SK-N-SH (cell line): ENCODE data around the gene ARHGEF28. TPM values are rescaled to one million over a fixed set of nuclear protein-coding genes. Genes with fewer than 3 reads are reported as not detected.

ENCODE experiments used
- CTCF ChIA-PET: fragments of 300-600, 350-600 bp; formaldehyde crosslinking; extraction: SDS; loops from one replicate; lab custom pipeline; 2021; lab: Yijun Ruan, JAX
- POLR2A ChIA-PET: fragments of 350-600 bp; sonication (Branson Sonifier 250); formaldehyde crosslinking; extraction: SDS; loops from one replicate; lab custom pipeline; 2020; ENCODE audit warnings: antibody characterized with exemption, inconsistent platforms; lab: Yijun Ruan, JAX
- DNase-seq: peaks from one replicate; pipeline ENCODE4 v3.0.0; 2012
- H2AFZ ChIP-seq: fragments of 200-600 bp; sonication (generic); 2 replicates; pipeline ENCODE4 v1.8.1; 2016; ENCODE audit warnings: antibody characterized with exemption, mild to moderate bottlenecking, low read depth
- H3F3A ChIP-seq: fragments of 200-600 bp; sonication (generic); replicated peaks from 2 replicates; pipeline ENCODE3; 2016; ENCODE audit warnings: antibody characterized with exemption, mild to moderate bottlenecking; ENCODE audit not compliant: insufficient read depth
- H3K27ac ChIP-seq, 2 experiments: fragments of 200-500 bp in 1 of 2; fragments of 200-600 bp in 1 of 2; sonication (Bioruptor generic) in 1 of 2; sonication (generic), shearing (Covaris generic) in 1 of 2; 2 replicates each; pipeline versions ENCODE4 v1.5.1 to v1.6.1; 2014 to 2016; ENCODE audit warnings: low read depth in 2 of 2, inconsistent platforms in 1 of 2, low read length in 1 of 2, mild to moderate bottlenecking in 1 of 2, mixed read lengths in 1 of 2
- H3K27me3 ChIP-seq: fragments of 200-600 bp; sonication (generic), shearing (Covaris generic); 2 replicates; pipeline ENCODE4 v1.6.1; 2016; ENCODE audit warnings: mixed run types; ENCODE audit not compliant: insufficient read depth
- H3K36me3 ChIP-seq, 2 experiments: fragments of 200-500 bp in 1 of 2; fragments of 200-600 bp in 1 of 2; sonication (Bioruptor generic) in 1 of 2; sonication (generic) in 1 of 2; replicated peaks in 1 of 2; 2 replicates each; pipeline versions ENCODE3 to v1.5.1; 2014 to 2016; ENCODE audit warnings: low read length in 1 of 2, mild to moderate bottlenecking in 1 of 2; ENCODE audit not compliant: insufficient read depth in 2 of 2, control insufficient read depth in 1 of 2
- H3K4me1 ChIP-seq, 2 experiments: fragments of 200-500 bp in 1 of 2; fragments of 200-600 bp in 1 of 2; sonication (Bioruptor generic) in 1 of 2; sonication (generic), shearing (Covaris generic) in 1 of 2; 2 replicates each; pipeline versions ENCODE4 v1.5.1 to v1.6.1; 2014 to 2016; ENCODE audit warnings: low read depth in 1 of 2, low read length in 1 of 2, mixed run types in 1 of 2; ENCODE audit not compliant: insufficient read depth in 2 of 2, control insufficient read depth in 1 of 2
- H3K4me2 ChIP-seq: fragments of 200-600 bp; sonication (generic), shearing (Covaris generic); 2 replicates; pipeline ENCODE4 v1.6.1; 2017; ENCODE audit warnings: mixed run types
- H3K4me3 ChIP-seq, 2 experiments: fragments of 200-500 bp in 1 of 2; fragments of 200-600 bp in 1 of 2; sonication (Bioruptor generic) in 1 of 2; sonication (generic), shearing (Covaris generic) in 1 of 2; 2 replicates each; pipeline versions ENCODE4 v1.5.1 to v1.8.1; 2014 to 2016; ENCODE audit warnings: low read depth in 2 of 2, inconsistent platforms in 1 of 2, low read length in 1 of 2, mild to moderate bottlenecking in 1 of 2, mixed read lengths in 1 of 2, moderate library complexity in 1 of 2
- H3K79me2 ChIP-seq: fragments of 200-600 bp; sonication (generic); 2 replicates; pipeline ENCODE4 v1.8.1; 2017; ENCODE audit warnings: mild to moderate bottlenecking; ENCODE audit not compliant: insufficient read depth
- H3K9ac ChIP-seq: fragments of 200-600 bp; sonication (generic); 2 replicates; pipeline ENCODE4 v1.6.1; 2017; ENCODE audit warnings: mixed run types
- H3K9me2 ChIP-seq: fragments of 200-600 bp; sonication (generic); 2 replicates; pipeline ENCODE4 v1.6.1; 2017; ENCODE audit warnings: mixed run types
- H3K9me3 ChIP-seq: fragments of 200-600 bp; sonication (generic); 2 replicates; pipeline ENCODE4 v1.6.1; 2017; ENCODE audit warnings: mixed run types, mild to moderate bottlenecking, moderate library complexity
- H4K20me1 ChIP-seq: fragments of 200-600 bp; sonication (generic); 2 replicates; pipeline ENCODE4 v1.6.1; 2017; ENCODE audit warnings: mild to moderate bottlenecking, mixed run types; ENCODE audit not compliant: insufficient read depth
- CHD2 ChIP-seq: fragments of 150-350 bp; IDR thresholded peaks from 2 replicates; pipeline ENCODE4 v1.6.1; 2018; ENCODE audit warnings: low read length; ENCODE audit not compliant: partially characterized antibody
- ELF1 ChIP-seq: IDR thresholded peaks from 2 replicates; pipeline ENCODE4 v1.4.0; 2012
- EZH2phosphoT487 ChIP-seq: fragments of 200-600 bp; sonication (generic); IDR thresholded peaks from 2 replicates; pipeline ENCODE4 v1.6.1; 2017; ENCODE audit warnings: low read depth, mixed run types, mild to moderate bottlenecking, antibody characterized with exemption, moderate library complexity, borderline replicate concordance
- FOSL2 ChIP-seq: IDR thresholded peaks from 2 replicates; pipeline ENCODE4 v1.4.0; 2012; ENCODE audit warnings: low read depth, mild to moderate bottlenecking, moderate library complexity, borderline replicate concordance
- FOXM1 ChIP-seq: IDR thresholded peaks from 2 replicates; pipeline ENCODE4 v1.4.0; 2012; ENCODE audit warnings: low read depth, mild to moderate bottlenecking
- GABPA ChIP-seq: IDR thresholded peaks from 2 replicates; pipeline ENCODE4 v1.4.0; 2012; ENCODE audit warnings: low read depth, mild to moderate bottlenecking
- MEF2A ChIP-seq: IDR thresholded peaks from 2 replicates; pipeline ENCODE4 v1.4.0; 2012; ENCODE audit warnings: low read depth, borderline replicate concordance
- NFIC ChIP-seq: IDR thresholded peaks from 2 replicates; pipeline ENCODE4 v1.4.0; 2012; ENCODE audit warnings: borderline replicate concordance
- NRF1 ChIP-seq: IDR thresholded peaks from 2 replicates; pipeline ENCODE4 v1.6.1; 2012; ENCODE audit warnings: low read depth, mild to moderate bottlenecking, low read length
- POLR2AphosphoS5 ChIP-seq: IDR thresholded peaks from 2 replicates; pipeline ENCODE4 v1.6.1; 2012; ENCODE audit warnings: low read depth, low read length
- RAD21 ChIP-seq: IDR thresholded peaks from 2 replicates; pipeline ENCODE4 v1.6.1; 2012; ENCODE audit warnings: mild to moderate bottlenecking, low read length
- RCOR1 ChIP-seq: fragments of 150-350 bp; IDR thresholded peaks from 2 replicates; pipeline ENCODE4 v1.6.1; 2017; ENCODE audit warnings: antibody characterized with exemption, low read length
- RFX5 ChIP-seq: IDR thresholded peaks from 2 replicates; pipeline ENCODE4 v1.6.1; 2012; ENCODE audit warnings: mild to moderate bottlenecking, improper control_type of control experiment, low read length
- RXRA ChIP-seq: IDR thresholded peaks from 2 replicates; pipeline ENCODE4 v1.4.0; 2012; ENCODE audit warnings: low read depth, mild to moderate bottlenecking, borderline replicate concordance
- TAF1 ChIP-seq: IDR thresholded peaks from 2 replicates; pipeline ENCODE4 v1.6.1; 2012; ENCODE audit warnings: low read depth, mild to moderate bottlenecking, low read length, moderate library complexity, borderline replicate concordance
- TCF12 ChIP-seq: IDR thresholded peaks from 2 replicates; pipeline ENCODE4 v1.4.0; 2012
- TEAD4 ChIP-seq: IDR thresholded peaks from 2 replicates; pipeline ENCODE4 v1.4.0; 2012; ENCODE audit warnings: mild to moderate bottlenecking, borderline replicate concordance; ENCODE audit not compliant: insufficient read depth
- WGBS: methylation state at CpG from one replicate; pipeline ENCODE4 v1.1.6; 2017; ENCODE audit warnings: low lambda C conversion rate; 5-methylcytosine and 5-hydroxymethylcytosine counted together
- polyA plus RNA-seq, 3 experiments: library from polyadenylated mRNA; depleted of rRNA; stranded (reverse); fragments of >200 nt; gene quantifications; 2 replicates each; pipeline ENCODE4 v1.2.3, GENCODE V29; 2012
- TF ChIP-seq, protein P1 (sequence below): IDR thresholded peaks from 2 replicates; pipeline ENCODE4; 2012
- TF ChIP-seq, protein P2 (sequence below): fragments of 150-350 bp; IDR thresholded peaks from 2 replicates; pipeline ENCODE4 v1.6.1; 2017; ENCODE audit warnings: antibody characterized with exemption, low read length, low read depth, borderline replicate concordance
- TF ChIP-seq, protein P3 (sequence below): IDR thresholded peaks from 2 replicates; pipeline ENCODE4 v1.4.0; 2012; ENCODE audit warnings: low read depth, borderline replicate concordance
- TF ChIP-seq, protein P4 (sequence below): IDR thresholded peaks from 2 replicates; pipeline ENCODE4 v1.4.0; 2012; ENCODE audit warnings: low read depth
- TF ChIP-seq, protein P5 (sequence below): fragments of 150-350 bp; IDR thresholded peaks from 2 replicates; pipeline ENCODE4 v1.6.1; 2016; ENCODE audit warnings: mild to moderate bottlenecking, low read depth, low read length

Gene ARHGEF28
- polyA plus RNA-seq, 1 of the 3 experiments (the other 2 are of a cell fraction): 4.2 TPM

DNA sequence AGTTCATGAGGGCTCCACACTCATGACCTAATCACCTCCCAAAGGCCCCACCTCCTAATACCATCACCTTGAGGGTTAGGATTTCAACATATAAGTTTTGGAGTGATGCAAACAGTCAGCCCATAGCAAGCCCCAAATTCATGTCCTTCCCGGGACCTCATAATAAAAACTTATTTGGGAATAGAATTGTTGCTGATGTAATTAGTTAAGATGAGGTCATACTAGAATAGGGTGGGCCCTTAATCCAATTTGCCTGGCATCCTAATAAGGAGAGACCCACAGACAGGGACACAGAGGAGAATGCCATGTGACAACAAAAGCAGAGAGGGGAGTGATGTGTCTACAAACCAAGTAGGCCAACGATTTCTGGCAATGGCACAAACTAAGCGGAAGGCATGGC is 347.1 kb downstream of the ARHGEF28 start:
- H3K27me3 ChIP-seq: no peaks in the 10 kb centered on the region
- no peak overlapping the region for H3K9ac ChIP-seq
- H3K4me1 ChIP-seq: peaks cover 0 to 6% of the 10 kb centered on the region in 2 experiments; a peak in 1 of 4 replicates
- no peaks in the 10 kb centered on the region for H3K79me2 ChIP-seq
- DNase-seq: no peak
- H3K36me3 ChIP-seq: no peaks in the 10 kb centered on the region
- POLR2A ChIA-PET: no interaction called here
- 91% methylated on average over 3 of the region's 3 CpGs for WGBS
- H2AFZ ChIP-seq: no peak overlapping the region
- CTCF ChIA-PET: interaction anchor here (1.1 kb wide), 1 partner anchor 9 kb away, joined by 3 read pairs; no protein-coding TSS in a partner anchor
- no peaks in the 10 kb centered on the region for H3F3A ChIP-seq
- H4K20me1 ChIP-seq: no peaks in the 10 kb centered on the region
- H3K27ac ChIP-seq: no peak overlapping the region
- no peaks in the 10 kb centered on the region for H3K9me2 ChIP-seq
- TF ChIP-seq, protein P1, sequence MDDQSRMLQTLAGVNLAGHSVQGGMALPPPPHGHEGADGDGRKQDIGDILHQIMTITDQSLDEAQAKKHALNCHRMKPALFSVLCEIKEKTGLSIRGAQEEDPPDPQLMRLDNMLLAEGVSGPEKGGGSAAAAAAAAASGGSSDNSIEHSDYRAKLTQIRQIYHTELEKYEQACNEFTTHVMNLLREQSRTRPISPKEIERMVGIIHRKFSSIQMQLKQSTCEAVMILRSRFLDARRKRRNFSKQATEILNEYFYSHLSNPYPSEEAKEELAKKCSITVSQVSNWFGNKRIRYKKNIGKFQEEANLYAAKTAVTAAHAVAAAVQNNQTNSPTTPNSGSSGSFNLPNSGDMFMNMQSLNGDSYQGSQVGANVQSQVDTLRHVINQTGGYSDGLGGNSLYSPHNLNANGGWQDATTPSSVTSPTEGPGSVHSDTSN: no peak
- TF ChIP-seq, protein P2, sequence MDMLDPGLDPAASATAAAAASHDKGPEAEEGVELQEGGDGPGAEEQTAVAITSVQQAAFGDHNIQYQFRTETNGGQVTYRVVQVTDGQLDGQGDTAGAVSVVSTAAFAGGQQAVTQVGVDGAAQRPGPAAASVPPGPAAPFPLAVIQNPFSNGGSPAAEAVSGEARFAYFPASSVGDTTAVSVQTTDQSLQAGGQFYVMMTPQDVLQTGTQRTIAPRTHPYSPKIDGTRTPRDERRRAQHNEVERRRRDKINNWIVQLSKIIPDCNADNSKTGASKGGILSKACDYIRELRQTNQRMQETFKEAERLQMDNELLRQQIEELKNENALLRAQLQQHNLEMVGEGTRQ: no peak
- no peak for TF ChIP-seq RAD21
- no peak for TF ChIP-seq POLR2AphosphoS5
- no peak for TF ChIP-seq RCOR1
- no peak for TF ChIP-seq FOSL2
- no peak for TF ChIP-seq FOXM1
- no peak for TF ChIP-seq ELF1
- TF ChIP-seq RXRA: no peak
- TF ChIP-seq TEAD4: no peak
- H3K9me3 ChIP-seq: no peaks in the 10 kb centered on the region
- H3K4me3 ChIP-seq: no peak overlapping the region
- no peak overlapping the region for H3K4me2 ChIP-seq

DNA sequence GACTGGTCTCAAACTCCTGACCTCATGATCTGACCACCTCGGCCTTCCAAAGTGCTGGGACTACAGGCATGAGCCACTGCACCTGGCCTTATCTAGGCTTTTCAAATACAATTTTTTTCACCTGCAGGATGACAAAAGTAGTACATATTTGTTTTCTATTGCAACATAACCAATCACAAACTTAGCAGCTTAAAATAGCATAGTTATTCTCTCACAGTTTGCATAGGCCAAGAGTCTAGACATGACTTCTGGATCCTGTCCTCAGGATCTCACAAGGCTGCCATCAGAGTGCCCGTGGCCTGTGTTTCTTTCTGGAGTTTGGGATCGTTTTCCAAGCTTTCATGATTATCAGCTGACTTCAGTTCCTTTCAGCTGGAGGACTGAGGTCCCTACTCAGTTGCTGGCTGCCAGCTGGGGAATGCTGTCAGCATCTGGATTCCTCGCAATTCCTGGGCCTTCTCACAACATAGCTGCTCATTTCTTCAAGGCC is 348.9 kb downstream of the ARHGEF28 start:
- 39% methylated on average over 4 of the region's 4 CpGs for WGBS
- H3K4me3 ChIP-seq: no peak overlapping the region
- no peaks in the 10 kb centered on the region for H3F3A ChIP-seq
- H3K4me2 ChIP-seq: no peak overlapping the region
- POLR2A ChIA-PET: no interaction called here
- H3K4me1 ChIP-seq: peaks cover 0 to 3% of the 10 kb centered on the region in 2 experiments; a peak in 1 of 4 replicates
- H4K20me1 ChIP-seq: no peaks in the 10 kb centered on the region
- CTCF ChIA-PET: interaction anchor here (1.1 to 2.9 kb wide), 6 partner anchors 10 to 667 kb away, joined by 3 to 11 read pairs (median 4); partner anchors contain the start of gene ENC1
- H3K27ac ChIP-seq: no peak overlapping the region
- no peaks in the 10 kb centered on the region for H3K79me2 ChIP-seq
- DNase-seq: no peak
- H3K9me2 ChIP-seq: no peaks in the 10 kb centered on the region
- H3K9ac ChIP-seq: no peak overlapping the region
- H3K9me3 ChIP-seq: no peaks in the 10 kb centered on the region
- no peak overlapping the region for H2AFZ ChIP-seq
- no peaks in the 10 kb centered on the region for H3K27me3 ChIP-seq
- H3K36me3 ChIP-seq: no peaks in the 10 kb centered on the region
- TF ChIP-seq EZH2phosphoT487 (no peak), NFIC (no peak), TAF1 (no peak), MEF2A (no peak), POLR2AphosphoS5 (no peak), RCOR1 (no peak), GABPA (no peak), CHD2 (no peak), ELF1 (no peak), RFX5 (no peak), TCF12 (no peak), NRF1 (no peak), RAD21 (no peak)
- TF ChIP-seq, protein P3, sequence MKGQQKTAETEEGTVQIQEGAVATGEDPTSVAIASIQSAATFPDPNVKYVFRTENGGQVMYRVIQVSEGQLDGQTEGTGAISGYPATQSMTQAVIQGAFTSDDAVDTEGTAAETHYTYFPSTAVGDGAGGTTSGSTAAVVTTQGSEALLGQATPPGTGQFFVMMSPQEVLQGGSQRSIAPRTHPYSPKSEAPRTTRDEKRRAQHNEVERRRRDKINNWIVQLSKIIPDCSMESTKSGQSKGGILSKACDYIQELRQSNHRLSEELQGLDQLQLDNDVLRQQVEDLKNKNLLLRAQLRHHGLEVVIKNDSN: no peak
- TF ChIP-seq, protein P4, sequence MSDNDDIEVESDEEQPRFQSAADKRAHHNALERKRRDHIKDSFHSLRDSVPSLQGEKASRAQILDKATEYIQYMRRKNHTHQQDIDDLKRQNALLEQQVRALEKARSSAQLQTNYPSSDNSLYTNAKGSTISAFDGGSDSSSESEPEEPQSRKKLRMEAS: no peak
- TF ChIP-seq, protein P1: no peak
- TF ChIP-seq, protein P2: no peak
- TF ChIP-seq, protein P5, sequence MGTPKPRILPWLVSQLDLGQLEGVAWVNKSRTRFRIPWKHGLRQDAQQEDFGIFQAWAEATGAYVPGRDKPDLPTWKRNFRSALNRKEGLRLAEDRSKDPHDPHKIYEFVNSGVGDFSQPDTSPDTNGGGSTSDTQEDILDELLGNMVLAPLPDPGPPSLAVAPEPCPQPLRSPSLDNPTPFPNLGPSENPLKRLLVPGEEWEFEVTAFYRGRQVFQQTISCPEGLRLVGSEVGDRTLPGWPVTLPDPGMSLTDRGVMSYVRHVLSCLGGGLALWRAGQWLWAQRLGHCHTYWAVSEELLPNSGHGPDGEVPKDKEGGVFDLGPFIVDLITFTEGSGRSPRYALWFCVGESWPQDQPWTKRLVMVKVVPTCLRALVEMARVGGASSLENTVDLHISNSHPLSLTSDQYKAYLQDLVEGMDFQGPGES: no peak
